HG03558 (cell line): ENCODE data around the gene BPIFB4.
"Not testable (repeated sequence)": the region's sequence is repeated elsewhere in the genome, so short reads cannot be mapped to it uniquely, and the experiment has no call there.

Experiments
- ATAC-seq: cut with Tn5 transposase; IDR thresholded peaks from one replicate; pipeline ENCODE4 v1.9.1; 2021; ENCODE audit warnings: moderate number of reproducible peaks; ENCODE audit not compliant: unreplicated experiment; ENCODE audit errors: extremely low read depth

The BPIFB4 gene

GRCh38 chr20:33083544-33084340 lies 4.3 kb downstream of the BPIFB4 start:
- ATAC-seq: no peak

- no peak for ATAC-seq
These were observed 5.3 kb downstream of the BPIFB4 start for GRCh38 chr20:33084722-33085121.

- ATAC-seq: no peak
These were observed 6.7 kb downstream of the BPIFB4 start for GRCh38 chr20:33086052-33086722.

GRCh38 chr20:33091147-33091546 lies 11.7 kb downstream of the BPIFB4 start:
- no peak for ATAC-seq

- ATAC-seq: no peak
These were observed 12.2 kb downstream of the BPIFB4 start for GRCh38 chr20:33091693-33092092.

GRCh38 chr20:33092361-33092760 lies 12.9 kb downstream of the BPIFB4 start:
- ATAC-seq: no peak

GRCh38 chr20:33093074-33093473 lies 13.6 kb downstream of the BPIFB4 start:
- no peak for ATAC-seq

GRCh38 chr20:33093582-33093981 lies 14.1 kb downstream of the BPIFB4 start:
- ATAC-seq: no peak

GRCh38 chr20:33095249-33095648 lies 15.8 kb downstream of the BPIFB4 start:
- no peak for ATAC-seq

- not testable (repeated sequence) for ATAC-seq
These were observed 16.6 kb downstream of the BPIFB4 start for GRCh38 chr20:33095902-33096584.

- ATAC-seq: no peak
These were observed 17.6 kb downstream of the BPIFB4 start for GRCh38 chr20:33097001-33097400.

GRCh38 chr20:33099843-33100538 lies 20.5 kb downstream of the BPIFB4 start:
- ATAC-seq: no peak

DNA sequence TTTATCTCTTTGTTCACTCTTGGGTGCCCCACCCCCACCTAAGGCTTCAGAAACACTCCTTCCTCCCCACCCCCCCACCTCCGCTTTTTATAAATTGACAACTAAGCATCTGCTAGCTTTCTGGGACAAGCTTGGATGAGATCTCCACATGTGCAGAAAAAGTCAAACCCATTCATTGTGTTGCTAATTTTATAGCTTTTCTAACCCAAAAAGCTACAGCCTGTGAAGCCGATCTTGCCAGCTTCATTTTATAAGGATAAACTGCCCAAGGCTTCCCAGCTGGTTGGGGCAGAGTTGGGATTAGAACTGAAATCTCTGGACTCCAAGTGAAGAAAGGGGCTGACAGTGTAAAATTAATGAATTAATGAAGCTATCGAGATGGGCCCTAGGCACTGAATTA lies 24.1 kb downstream of the BPIFB4 start:
- ATAC-seq: no peak

- ATAC-seq: no peak
These were observed 24.9 kb downstream of the BPIFB4 start for GRCh38 chr20:33104336-33104735.

GRCh38 chr20:33105316-33105924 lies 26.0 kb downstream of the BPIFB4 start:
- ATAC-seq: no peak

GRCh38 chr20:33106058-33106620 lies 26.7 kb downstream of the BPIFB4 start:
- not testable (repeated sequence) for ATAC-seq

GRCh38 chr20:33108661-33109060 lies 29.2 kb downstream of the BPIFB4 start:
- ATAC-seq: no peak

DNA sequence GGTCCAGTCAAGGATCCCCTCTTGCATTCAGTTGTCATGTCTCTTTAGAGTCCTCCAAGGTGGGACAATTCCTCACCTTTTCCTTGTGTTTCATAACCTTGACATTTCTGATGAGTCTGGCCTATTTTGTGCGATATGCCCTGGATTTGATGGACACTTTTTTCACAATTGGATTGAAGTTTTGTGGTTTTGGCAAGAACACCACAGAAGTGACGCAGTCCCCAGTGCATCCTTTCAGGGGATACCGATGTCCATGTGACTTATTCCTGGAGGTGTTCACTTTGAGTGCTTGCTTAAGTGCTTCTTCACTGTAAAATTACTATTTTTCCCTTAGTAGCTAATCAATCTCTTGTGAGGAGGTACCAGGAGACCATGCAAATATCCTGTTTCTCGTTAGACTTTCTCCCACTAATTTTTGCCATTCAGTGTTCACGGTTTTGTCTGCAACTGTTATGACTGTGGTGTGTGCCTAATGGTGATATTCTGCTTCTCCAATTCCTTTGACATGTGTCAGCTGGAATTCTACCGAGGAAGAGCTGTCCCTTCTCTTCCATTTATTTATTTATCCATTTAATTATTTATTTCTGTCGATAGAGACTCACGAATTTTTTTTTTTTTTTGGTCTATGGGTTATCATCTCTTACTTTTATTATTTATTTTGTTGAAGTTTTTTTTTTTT lies 30.8 kb downstream of the BPIFB4 start:
- no peak for ATAC-seq

GRCh38 chr20:33111306-33111705 lies 31.9 kb downstream of the BPIFB4 start:
- no peak for ATAC-seq
